Activated T-helper 17 cell treated with anti-CD3 and anti-CD28 coated beads, Interleukin-2, amount 50 U/mL, for 72 hours (primary cell): ENCODE measurements around the gene NAALADL2. TPM values are rescaled to one million over a fixed set of nuclear protein-coding genes. Genes with fewer than 3 reads are reported as not detected.

Source experiments
- ATAC-seq: fragments of 150-1000 bp; cut with Tn5 transposase; replicated peaks from 2 replicates; pipeline ENCODE4 v1.10.0; 2021; ENCODE audit warnings: mild to moderate bottlenecking, moderate library complexity
- H3K27ac Mint-ChIP-seq: one replicate; pipeline ENCODE4 v1.8.0; 2022; ENCODE audit warnings: mixed read lengths
- H3K27me3 Mint-ChIP-seq: one replicate; pipeline ENCODE4 v1.8.0; 2022; ENCODE audit warnings: mixed read lengths
- H3K36me3 Mint-ChIP-seq: one replicate; pipeline ENCODE4 v1.8.0; 2022; ENCODE audit warnings: low read depth, mild to moderate bottlenecking, mixed read lengths
- H3K4me1 Mint-ChIP-seq: one replicate; pipeline ENCODE4 v1.8.0; 2022; ENCODE audit warnings: mixed read lengths
- H3K4me3 Mint-ChIP-seq: one replicate; pipeline ENCODE4 v1.8.0; 2022; ENCODE audit warnings: mild to moderate bottlenecking, mixed read lengths
- H3K9me3 Mint-ChIP-seq: one replicate; pipeline ENCODE4 v1.8.0; 2022; ENCODE audit warnings: mixed read lengths
- total RNA-seq, 2 donors: library from RNA; stranded (reverse); gene quantifications; one replicate each; pipeline ENCODE4 v1.2.3, GENCODE V29; 2022

NAALADL2 gene
- total RNA-seq, 2 donors from 2014 or later, result not detected

DNA sequence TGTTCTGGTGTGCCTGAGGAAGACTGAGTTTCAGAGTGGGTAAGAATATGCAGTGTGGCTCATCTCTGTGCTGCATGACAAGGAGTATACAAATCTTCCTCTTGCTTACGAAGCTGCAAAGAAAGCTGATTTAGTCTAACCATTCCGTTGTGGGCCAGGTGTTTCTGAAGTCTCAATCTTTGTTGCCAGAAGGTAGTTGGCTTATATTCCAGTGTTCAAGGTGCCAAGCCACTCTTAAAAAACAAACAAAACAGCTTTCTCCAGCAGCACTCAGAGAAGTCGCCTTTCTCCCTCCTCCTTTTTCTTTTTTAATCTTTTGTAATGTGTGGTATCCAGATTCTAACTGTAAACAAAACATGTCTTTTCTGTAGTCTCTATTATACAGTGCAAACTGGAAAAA is 872.4 kb downstream of the NAALADL2 start:
- Mint-ChIP-seq H3K9me3 (no peaks in the 10 kb centered on the region), H3K4me3 (no peak overlapping the region), H3K27ac (no peak overlapping the region), H3K36me3 (no peaks in the 10 kb centered on the region), H3K27me3 (no peaks in the 10 kb centered on the region), H3K4me1 (no peaks in the 10 kb centered on the region)
- no peak for ATAC-seq

DNA sequence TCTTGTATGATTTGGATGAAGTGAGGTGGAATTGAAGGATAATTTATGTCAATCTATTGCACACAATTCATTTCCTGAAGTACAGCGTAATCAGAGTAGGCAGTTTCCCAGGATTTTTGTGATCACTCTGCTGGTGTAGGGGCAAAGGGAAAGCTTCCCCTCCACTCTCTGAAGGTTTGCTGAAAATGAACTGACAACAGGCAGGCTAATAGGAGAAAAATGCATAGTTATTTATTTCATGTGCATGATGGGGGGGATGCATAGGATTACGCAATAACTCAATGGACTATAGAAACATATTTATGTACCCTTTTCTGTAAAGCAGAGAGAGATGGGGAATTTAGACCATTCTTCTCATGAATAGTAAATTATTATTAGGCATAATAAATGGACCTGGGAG is 872.9 kb downstream of the NAALADL2 start:
- H3K27me3 Mint-ChIP-seq, result no peaks in the 10 kb centered on the region
- no peaks in the 10 kb centered on the region for H3K4me1 Mint-ChIP-seq
- no peak for ATAC-seq
- no peaks in the 10 kb centered on the region for H3K36me3 Mint-ChIP-seq
- H3K27ac Mint-ChIP-seq, result no peak overlapping the region
- no peaks in the 10 kb centered on the region for H3K9me3 Mint-ChIP-seq
- H3K4me3 Mint-ChIP-seq, result no peak overlapping the region

DNA sequence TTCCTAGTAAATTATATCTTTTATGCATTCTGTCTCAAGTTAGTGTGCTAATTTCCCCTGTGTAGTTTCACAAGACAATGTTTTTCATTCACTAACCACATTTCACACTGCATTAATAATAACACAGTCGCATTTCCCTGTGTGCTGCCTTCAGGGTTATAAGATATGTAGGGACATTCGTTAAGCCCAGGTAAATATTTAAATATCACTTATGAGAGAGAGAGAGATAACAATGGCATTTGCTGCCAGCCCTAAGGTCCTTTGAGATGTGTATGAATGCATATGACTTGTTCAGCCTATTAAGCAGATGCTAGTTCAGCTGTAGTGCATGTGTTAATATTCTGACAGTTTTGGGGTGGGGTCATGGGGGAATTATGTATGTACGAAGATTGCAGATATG is 876.7 kb downstream of the NAALADL2 start:
- no peak overlapping the region for H3K4me3 Mint-ChIP-seq
- peaks cover 6% of the 10 kb centered on the region for H3K9me3 Mint-ChIP-seq
- no peaks in the 10 kb centered on the region for H3K27me3 Mint-ChIP-seq
- no peaks in the 10 kb centered on the region for H3K4me1 Mint-ChIP-seq
- H3K36me3 Mint-ChIP-seq, result no peaks in the 10 kb centered on the region
- H3K27ac Mint-ChIP-seq, result no peak overlapping the region
- ATAC-seq, result no peak

DNA sequence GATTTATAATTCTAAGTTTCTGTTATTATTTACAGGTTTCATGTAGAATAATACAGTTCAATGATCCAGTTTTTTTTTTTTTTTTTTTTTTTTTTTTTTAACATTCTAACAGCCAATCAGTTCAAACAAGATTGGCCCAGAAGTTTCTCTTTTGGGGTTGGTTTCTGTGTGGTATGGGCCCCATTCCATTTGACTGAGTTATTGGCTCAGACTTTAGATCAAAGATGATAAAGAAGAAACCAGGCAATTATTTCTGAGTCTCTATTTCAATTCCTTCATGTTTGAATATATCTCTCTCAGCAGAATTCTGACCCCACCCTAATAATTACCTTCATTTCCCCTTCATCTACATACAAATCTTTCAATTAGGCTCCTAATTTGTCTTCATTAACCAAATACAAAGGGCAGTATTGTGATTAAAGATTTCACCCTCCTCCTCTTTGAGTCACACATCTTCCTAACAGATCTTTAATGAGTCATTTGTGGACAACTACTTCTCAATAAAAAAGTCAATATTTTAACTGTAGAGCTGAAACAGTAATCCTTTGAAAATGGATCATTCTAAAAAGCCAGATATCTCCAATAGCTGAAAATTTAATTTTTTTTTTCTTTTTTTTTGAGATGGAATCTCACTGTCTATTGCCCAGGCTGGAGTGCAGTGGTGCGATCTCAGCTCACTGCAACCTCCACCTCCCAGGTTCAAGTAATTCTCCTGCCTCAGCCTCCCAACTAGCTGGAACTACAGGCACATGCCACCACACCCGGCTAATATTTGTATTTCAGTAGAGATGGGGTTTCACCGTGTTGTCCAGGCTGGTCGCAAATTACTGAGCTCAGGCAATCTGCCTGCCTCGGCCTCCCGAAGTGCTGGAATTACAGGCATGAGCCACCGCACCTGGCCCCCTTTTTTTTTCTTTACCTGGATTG is 878.8 kb downstream of the NAALADL2 start:
- Mint-ChIP-seq H3K27ac (no peak overlapping the region), H3K9me3 (peaks cover 6% of the 10 kb centered on the region), H3K4me3 (no peak overlapping the region), H3K27me3 (no peaks in the 10 kb centered on the region), H3K4me1 (no peaks in the 10 kb centered on the region), H3K36me3 (no peaks in the 10 kb centered on the region)
- ATAC-seq, result no peak

DNA sequence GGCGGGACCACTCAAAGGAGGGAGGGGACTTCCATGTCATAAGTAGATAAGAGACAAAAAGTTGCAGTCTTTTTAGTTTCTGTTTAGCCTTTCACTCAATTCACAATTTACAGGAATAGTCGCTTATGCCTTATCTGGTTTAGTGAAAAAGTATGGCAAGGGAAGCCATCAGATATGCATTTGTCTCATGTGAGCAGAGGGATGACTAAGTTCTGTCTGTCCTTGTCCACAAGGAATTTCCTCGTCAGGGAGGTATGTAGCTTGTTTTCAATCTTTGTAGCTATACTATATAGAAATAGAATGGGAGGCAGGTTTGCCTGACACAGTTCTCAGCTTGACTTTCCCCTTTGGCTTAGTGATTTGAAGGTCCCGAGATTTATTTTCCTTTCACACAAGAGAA is 882.8 kb downstream of the NAALADL2 start:
- Mint-ChIP-seq H3K36me3 (no peaks in the 10 kb centered on the region), H3K27ac (no peak overlapping the region), H3K4me3 (no peak overlapping the region), H3K9me3 (peaks cover 11% of the 10 kb centered on the region), H3K4me1 (no peaks in the 10 kb centered on the region), H3K27me3 (no peaks in the 10 kb centered on the region)
- ATAC-seq, result no peak

DNA sequence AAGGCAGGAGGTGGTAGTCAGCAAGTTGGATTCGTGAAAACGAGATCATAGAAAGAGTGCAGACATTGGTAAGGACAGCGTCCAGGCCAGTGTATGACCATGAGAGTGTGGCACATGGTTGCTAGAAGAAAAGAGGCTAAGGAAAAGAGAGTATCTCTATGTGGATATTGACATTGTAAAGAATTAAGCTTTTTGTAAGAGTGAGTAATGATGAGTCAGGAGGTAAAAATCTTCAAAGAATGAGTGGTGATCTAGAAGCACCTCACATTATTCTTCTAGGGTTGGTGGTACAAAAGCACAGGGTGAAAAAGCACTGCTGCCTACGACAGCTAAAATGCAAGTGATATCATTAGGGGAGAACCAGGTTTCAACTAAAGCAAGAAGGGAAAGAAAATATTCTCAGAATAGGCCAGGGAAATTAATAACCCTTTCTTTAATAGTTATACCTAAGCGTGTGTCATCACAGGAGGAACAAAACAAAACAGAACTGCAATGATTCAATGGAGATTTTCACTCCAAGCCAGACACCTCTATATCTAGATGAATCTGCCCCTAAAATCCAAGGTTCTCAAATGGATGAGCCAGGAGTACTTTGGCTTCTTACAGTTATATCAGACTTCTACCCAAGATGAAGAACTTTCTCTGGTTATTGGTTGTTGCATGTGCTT is 884.7 kb downstream of the NAALADL2 start:
- Mint-ChIP-seq H3K4me3 (no peak overlapping the region), H3K36me3 (no peaks in the 10 kb centered on the region), H3K27ac (no peak overlapping the region), H3K27me3 (no peaks in the 10 kb centered on the region), H3K9me3 (peaks cover 11% of the 10 kb centered on the region), H3K4me1 (no peaks in the 10 kb centered on the region)
- no peak for ATAC-seq

DNA sequence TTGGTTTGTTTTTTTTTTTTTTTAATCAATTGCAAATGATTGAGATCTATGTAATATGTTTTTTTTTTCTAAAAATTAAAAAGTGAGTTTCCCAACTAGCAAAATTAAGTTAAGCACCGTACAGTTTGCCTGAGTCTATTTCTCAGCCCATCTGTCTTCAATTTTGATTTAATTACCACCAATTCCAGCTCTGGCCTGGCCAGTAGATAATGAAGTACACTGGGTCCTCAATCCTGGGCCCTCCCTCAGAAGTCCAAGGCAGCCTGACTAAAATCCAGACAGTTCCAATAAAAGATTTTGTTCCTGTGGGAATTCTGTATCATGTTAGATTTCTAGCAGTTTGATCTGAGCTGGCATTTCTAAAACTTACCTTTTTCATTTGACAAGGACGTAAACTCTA is 887.2 kb downstream of the NAALADL2 start:
- H3K27me3 Mint-ChIP-seq, result no peaks in the 10 kb centered on the region
- no peaks in the 10 kb centered on the region for H3K4me1 Mint-ChIP-seq
- no peak overlapping the region for H3K27ac Mint-ChIP-seq
- no peak overlapping the region for H3K4me3 Mint-ChIP-seq
- H3K36me3 Mint-ChIP-seq, result no peaks in the 10 kb centered on the region
- no peak for ATAC-seq
- H3K9me3 Mint-ChIP-seq, result peaks cover 5% of the 10 kb centered on the region

DNA sequence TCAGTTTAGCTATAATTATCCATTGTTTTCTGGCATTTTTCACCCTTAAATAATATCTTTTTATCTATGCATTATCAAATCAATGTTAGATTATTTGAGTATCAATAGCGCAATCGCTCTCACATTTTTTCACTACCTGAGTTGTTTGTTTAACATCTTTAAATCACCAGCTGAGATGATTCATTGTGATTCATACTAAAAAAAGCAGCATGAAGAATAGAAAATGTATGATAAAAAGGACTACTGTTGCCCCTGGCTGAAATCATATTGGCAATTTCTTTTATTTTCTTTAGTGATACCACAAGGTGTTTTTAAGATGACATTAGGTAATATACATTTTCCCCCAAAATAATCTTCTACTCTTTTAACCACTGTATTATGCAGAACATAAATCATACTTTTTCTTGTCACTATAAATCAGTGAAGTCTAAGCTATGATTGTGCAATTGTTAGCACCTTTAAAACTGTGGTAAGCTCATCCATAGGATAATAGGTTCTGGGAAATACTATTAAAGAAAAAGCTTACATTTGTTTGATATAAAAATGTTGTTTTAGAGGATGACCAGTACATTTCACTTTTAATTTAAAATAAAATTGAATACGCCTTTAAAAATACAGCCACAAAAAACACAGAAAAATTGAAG is 889.1 kb downstream of the NAALADL2 start:
- peaks cover 5% of the 10 kb centered on the region for H3K9me3 Mint-ChIP-seq
- no peak for ATAC-seq
- H3K4me1 Mint-ChIP-seq, result no peaks in the 10 kb centered on the region
- no peak overlapping the region for H3K27ac Mint-ChIP-seq
- no peaks in the 10 kb centered on the region for H3K36me3 Mint-ChIP-seq
- no peaks in the 10 kb centered on the region for H3K27me3 Mint-ChIP-seq
- no peak overlapping the region for H3K4me3 Mint-ChIP-seq

DNA sequence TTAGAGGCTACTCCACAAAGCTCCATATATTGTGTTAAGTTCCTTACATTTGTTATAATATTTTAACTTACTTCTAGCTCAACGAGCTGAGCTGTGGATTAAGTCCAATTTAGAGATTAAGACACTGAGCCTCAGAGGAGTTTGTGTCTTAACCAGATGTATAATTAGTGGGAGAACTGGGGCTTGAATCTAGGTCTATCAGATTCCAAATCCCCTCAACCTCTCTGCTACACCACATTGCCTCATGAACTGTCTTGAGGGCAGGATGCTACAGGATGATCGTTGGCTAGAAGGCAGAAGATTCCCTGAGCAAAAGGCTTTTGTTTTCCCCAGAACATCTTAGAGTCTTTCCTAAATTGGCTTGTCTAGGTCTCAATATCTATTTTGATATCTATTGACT is 890.8 kb downstream of the NAALADL2 start:
- H3K4me3 Mint-ChIP-seq, result no peak overlapping the region
- no peak for ATAC-seq
- H3K36me3 Mint-ChIP-seq, result no peaks in the 10 kb centered on the region
- no peak overlapping the region for H3K27ac Mint-ChIP-seq
- no peaks in the 10 kb centered on the region for H3K4me1 Mint-ChIP-seq
- no peaks in the 10 kb centered on the region for H3K9me3 Mint-ChIP-seq
- no peaks in the 10 kb centered on the region for H3K27me3 Mint-ChIP-seq

DNA sequence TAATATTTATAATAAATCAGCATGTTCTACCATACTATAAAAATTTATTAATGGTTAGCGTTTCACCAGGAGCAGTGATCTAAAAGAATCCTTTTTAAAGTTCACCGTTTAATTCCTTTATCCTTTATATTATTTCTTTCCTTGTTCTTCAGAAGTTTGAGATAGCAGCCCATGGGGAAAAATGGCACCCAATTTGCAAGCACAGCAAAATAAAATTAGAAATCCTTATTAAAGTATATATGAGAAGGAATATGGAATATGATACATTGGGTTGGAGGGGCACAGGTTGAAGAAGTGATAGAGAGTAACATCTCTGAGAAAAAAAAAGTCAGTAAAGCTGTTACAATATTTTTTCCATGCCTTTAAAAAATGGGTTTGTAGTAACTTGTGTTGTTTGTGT is 892.0 kb downstream of the NAALADL2 start:
- H3K36me3 Mint-ChIP-seq, result no peaks in the 10 kb centered on the region
- H3K4me3 Mint-ChIP-seq, result no peak overlapping the region
- no peak overlapping the region for H3K27ac Mint-ChIP-seq
- H3K4me1 Mint-ChIP-seq, result no peaks in the 10 kb centered on the region
- no peaks in the 10 kb centered on the region for H3K27me3 Mint-ChIP-seq
- no peaks in the 10 kb centered on the region for H3K9me3 Mint-ChIP-seq
- ATAC-seq, result no peak

DNA sequence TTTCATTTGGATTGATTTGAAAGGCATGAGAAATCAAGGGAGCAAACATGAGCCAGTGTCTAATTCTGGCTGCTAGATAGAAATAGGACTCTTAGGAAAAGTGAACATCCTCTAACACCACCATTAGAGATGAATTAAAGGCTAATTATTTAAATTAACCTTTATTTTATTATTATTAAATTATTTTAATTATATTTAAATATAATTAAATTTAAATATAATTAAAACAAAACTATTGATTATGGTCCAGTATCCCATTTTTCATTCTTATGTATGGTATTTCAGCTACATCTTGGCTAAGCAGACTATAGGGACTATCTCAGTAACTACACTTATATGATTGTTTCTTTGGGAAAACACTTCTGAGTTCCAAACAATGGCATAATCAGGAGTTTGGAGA is 904.8 kb downstream of the NAALADL2 start:
- Mint-ChIP-seq H3K4me1 (no peaks in the 10 kb centered on the region), H3K4me3 (no peak overlapping the region), H3K9me3 (peaks cover 3% of the 10 kb centered on the region), H3K36me3 (no peaks in the 10 kb centered on the region), H3K27me3 (no peaks in the 10 kb centered on the region), H3K27ac (no peak overlapping the region)
- ATAC-seq, result no peak

DNA sequence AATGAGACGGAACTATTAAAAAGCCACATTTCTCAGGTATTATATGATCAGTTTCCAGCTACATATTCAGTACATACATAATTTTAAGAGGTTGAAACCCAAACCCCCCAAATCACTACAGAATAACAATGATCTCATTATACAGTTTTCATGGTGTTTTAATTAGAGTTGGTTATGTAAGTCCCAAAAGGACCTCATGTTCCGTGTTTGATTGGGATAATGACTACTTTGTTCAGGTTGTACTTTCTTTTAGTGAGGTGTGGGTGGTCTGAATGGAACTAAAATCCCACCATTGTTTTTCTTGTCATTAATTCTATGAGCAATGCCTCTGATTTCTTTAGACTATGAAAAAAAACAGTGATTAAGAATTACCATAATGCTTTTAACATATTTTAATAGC is 905.6 kb downstream of the NAALADL2 start:
- Mint-ChIP-seq H3K36me3 (no peaks in the 10 kb centered on the region), H3K9me3 (peaks cover 3% of the 10 kb centered on the region), H3K27ac (no peak overlapping the region), H3K4me1 (no peaks in the 10 kb centered on the region), H3K27me3 (no peaks in the 10 kb centered on the region), H3K4me3 (no peak overlapping the region)
- ATAC-seq, result no peak

DNA sequence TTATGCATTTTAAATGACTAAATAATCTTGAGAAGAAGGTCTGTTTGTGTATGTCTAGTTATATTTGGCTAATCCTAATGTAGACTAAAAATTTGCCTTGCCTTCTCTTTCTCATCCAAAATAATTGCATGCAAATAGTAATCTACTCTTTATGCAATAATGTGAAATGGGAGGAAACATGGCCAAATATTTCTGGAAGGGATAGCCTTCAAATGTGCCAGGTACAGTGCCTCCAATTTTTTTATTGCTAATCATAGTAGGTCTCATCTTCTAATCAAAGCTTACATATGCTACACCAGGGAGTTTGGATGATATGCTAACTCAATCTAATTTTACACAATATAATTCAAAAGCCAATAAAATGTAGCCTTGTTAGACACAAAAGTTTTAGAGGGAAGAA is 911.3 kb downstream of the NAALADL2 start:
- Mint-ChIP-seq H3K4me3 (no peak overlapping the region), H3K27me3 (no peaks in the 10 kb centered on the region), H3K36me3 (no peaks in the 10 kb centered on the region), H3K9me3 (peaks cover 3% of the 10 kb centered on the region), H3K4me1 (no peaks in the 10 kb centered on the region), H3K27ac (no peak overlapping the region)
- no peak for ATAC-seq

DNA sequence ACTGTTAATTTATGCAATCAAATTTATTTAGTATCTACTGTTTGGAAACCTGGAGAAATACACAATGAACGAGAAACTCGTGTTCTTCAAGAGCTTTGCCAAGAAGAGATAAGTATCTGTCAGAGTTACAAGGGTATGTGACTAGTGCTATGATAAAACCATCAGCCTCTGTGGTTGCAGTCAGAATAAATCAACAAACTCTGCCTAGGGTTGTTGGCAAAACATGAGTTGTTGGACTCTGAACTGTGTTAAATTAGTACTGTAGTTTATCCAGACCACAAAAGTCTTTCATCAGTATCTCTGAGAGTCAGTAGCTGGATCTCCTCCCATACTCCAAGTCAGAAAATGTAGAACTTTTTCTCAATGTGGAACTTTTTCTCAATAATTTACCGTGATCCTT is 918.4 kb downstream of the NAALADL2 start:
- Mint-ChIP-seq H3K4me1 (no peaks in the 10 kb centered on the region), H3K4me3 (no peak overlapping the region), H3K27me3 (no peaks in the 10 kb centered on the region), H3K9me3 (peaks cover 9% of the 10 kb centered on the region), H3K27ac (no peak overlapping the region), H3K36me3 (no peaks in the 10 kb centered on the region)
- ATAC-seq, result no peak

DNA sequence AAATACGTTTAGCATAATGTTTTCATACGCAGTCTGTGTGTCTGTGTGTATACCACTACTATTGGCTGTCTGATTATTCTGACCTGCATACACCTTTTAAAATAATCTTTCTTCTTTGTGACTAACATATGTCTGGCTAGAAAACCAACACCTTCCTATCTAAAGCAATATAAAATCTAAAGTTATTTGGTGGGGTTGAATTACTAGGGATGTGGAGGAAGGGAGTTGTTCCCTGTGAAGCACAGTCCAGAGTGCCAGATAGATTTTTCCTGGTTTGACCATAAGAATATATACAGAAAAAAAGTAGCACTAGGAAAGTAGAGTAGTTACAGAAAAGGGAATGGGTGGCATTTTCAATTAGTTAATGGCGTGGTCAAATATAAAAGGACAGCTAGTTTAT is 918.8 kb downstream of the NAALADL2 start:
- Mint-ChIP-seq H3K27ac (no peak overlapping the region), H3K9me3 (peaks cover 9% of the 10 kb centered on the region), H3K27me3 (no peaks in the 10 kb centered on the region), H3K4me3 (no peak overlapping the region), H3K4me1 (no peaks in the 10 kb centered on the region), H3K36me3 (no peaks in the 10 kb centered on the region)
- no peak for ATAC-seq
